ENCODE data around the gene WDFY2. TPM values are rescaled to one million over a fixed set of nuclear protein-coding genes. Genes with fewer than 3 reads are reported as not detected.

The WDFY2 gene
- total and polyA plus RNA-seq, 4 donors, result 4.6 to 27.3 (median 10.9) TPM

DNA sequence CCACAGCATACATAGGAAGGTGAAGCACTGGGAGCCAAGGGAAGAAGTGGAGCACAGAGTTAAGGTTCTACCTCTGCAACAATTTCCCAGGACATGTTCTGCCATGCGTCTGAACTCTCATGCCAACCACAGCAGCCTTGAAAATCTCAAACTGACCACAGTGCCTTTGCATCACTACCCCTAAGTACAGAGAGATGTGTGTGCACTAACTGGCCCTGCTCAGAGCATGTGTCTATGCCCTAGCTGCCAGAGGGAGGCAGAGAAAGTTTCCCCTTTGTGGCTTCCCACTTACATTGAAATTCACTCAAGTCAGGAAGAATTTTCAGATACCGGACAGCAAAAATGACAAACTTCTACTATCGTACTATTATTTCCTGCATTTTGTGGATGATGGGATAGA, 26.8 kb upstream of the WDFY2 start:
- no peak overlapping the region for H3K4me3 ChIP-seq
- H3K9ac ChIP-seq (ENCODE audit: insufficient read depth in 1 of 2, low read length in 2 of 2), result no peak overlapping the region
- H3K27me3 ChIP-seq (ENCODE audit: control insufficient read depth in 3 of 3, insufficient read depth in 3 of 3, low read length in 2 of 3), result no peaks in the 10 kb centered on the region
- H3K36me3 ChIP-seq (ENCODE audit: control insufficient read depth in 4 of 4, insufficient read depth in 4 of 4, low read length in 4 of 4), result no peaks in the 10 kb centered on the region
- 53 to 78% methylated on average over 3 of the region's 3 CpGs for WGBS, 2 donors
- no peaks in the 10 kb centered on the region for H3K9me3 ChIP-seq (ENCODE audit: control insufficient read depth in 4 of 4, insufficient read depth in 3 of 4, low read length in 3 of 4)
- peak overlapping the region in 1 of 2 donors; percentile 24 for H3K27ac ChIP-seq (ENCODE audit: low read depth in 1 of 2, low read length in 1 of 2)
- DNase-seq (no peak), ATAC-seq (ENCODE audit: insufficient read depth, low FRiP score) (no peak)
- TF ChIP-seq, protein P1, sequence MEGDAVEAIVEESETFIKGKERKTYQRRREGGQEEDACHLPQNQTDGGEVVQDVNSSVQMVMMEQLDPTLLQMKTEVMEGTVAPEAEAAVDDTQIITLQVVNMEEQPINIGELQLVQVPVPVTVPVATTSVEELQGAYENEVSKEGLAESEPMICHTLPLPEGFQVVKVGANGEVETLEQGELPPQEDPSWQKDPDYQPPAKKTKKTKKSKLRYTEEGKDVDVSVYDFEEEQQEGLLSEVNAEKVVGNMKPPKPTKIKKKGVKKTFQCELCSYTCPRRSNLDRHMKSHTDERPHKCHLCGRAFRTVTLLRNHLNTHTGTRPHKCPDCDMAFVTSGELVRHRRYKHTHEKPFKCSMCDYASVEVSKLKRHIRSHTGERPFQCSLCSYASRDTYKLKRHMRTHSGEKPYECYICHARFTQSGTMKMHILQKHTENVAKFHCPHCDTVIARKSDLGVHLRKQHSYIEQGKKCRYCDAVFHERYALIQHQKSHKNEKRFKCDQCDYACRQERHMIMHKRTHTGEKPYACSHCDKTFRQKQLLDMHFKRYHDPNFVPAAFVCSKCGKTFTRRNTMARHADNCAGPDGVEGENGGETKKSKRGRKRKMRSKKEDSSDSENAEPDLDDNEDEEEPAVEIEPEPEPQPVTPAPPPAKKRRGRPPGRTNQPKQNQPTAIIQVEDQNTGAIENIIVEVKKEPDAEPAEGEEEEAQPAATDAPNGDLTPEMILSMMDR (IDR thresholded peaks at IDR 0.05; ENCODE audit: control extremely low read depth, extremely low read depth), result no peak
- no peaks in the 10 kb centered on the region for H3K4me1 ChIP-seq (ENCODE audit: control insufficient read depth in 5 of 5, insufficient read depth in 5 of 5, low read length in 5 of 5)

DNA sequence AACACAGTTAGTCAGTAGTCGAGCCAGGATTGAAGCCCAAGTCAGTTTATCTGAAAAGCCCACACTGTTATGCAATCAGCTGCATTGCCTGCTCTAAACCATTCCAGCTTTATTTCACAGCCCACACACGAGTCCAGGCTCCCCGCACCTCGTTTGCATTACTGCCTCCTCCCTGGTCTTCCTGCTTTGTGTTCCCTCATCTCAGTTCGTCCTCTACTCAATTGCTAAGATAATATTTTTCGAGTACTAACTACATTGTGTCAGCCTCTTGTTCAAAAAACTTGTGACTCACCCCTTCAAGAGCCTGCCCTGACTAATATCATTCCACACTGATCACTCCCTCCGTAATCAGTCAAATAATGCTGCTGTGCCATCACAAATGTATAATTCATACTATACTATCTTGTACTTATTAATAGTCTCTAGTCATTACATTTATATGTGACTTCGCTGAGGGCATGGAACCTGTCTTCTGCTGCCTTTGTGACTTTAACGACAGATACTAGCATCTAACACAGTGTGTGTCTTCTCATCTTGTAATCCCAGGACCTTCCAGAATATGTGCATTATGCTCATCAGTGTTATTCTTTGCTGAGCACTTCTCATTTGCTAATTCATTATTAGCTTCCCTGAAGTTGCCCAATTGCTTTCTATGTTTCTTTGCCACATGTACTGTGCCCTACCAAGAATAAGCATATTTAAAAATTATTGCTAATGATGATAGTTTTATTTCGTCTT, 26.2 kb upstream of the WDFY2 start:
- ATAC-seq (ENCODE audit: insufficient read depth, low FRiP score) (peak; percentile 73), DNase-seq (no peak)
- TF ChIP-seq, protein P1 (IDR thresholded peaks at IDR 0.05; ENCODE audit: control extremely low read depth, extremely low read depth), result no peak
- no peaks in the 10 kb centered on the region for H3K36me3 ChIP-seq (ENCODE audit: control insufficient read depth in 4 of 4, insufficient read depth in 4 of 4, low read length in 4 of 4)
- WGBS, 2 donors, result 48 to 53% methylated on average over 10 of the region's 10 CpGs
- no peaks in the 10 kb centered on the region for H3K27me3 ChIP-seq (ENCODE audit: control insufficient read depth in 3 of 3, insufficient read depth in 3 of 3, low read length in 2 of 3)
- peak overlapping the region; percentile 39 to 48 for H3K27ac ChIP-seq (ENCODE audit: low read depth in 1 of 2, low read length in 1 of 2)
- no peak overlapping the region for H3K4me3 ChIP-seq
- no peaks in the 10 kb centered on the region for H3K4me1 ChIP-seq (ENCODE audit: control insufficient read depth in 5 of 5, insufficient read depth in 5 of 5, low read length in 5 of 5)
- no peaks in the 10 kb centered on the region for H3K9me3 ChIP-seq (ENCODE audit: control insufficient read depth in 4 of 4, insufficient read depth in 3 of 4, low read length in 3 of 4)
- no peak overlapping the region for H3K9ac ChIP-seq (ENCODE audit: insufficient read depth in 1 of 2, low read length in 2 of 2)

- no peaks in the 10 kb centered on the region for H3K36me3 ChIP-seq (ENCODE audit: control insufficient read depth in 4 of 4, insufficient read depth in 4 of 4, low read length in 4 of 4)
- no peaks in the 10 kb centered on the region for H3K4me1 ChIP-seq (ENCODE audit: control insufficient read depth in 5 of 5, insufficient read depth in 5 of 5, low read length in 5 of 5)
- DNase-seq, result no peak
- H3K9me3 ChIP-seq (ENCODE audit: control insufficient read depth in 4 of 4, insufficient read depth in 3 of 4, low read length in 3 of 4), result no peaks in the 10 kb centered on the region
- WGBS, 2 donors, result 24 to 44% methylated on average over 1 of the region's 1 CpG
- no peaks in the 10 kb centered on the region for H3K27me3 ChIP-seq (ENCODE audit: control insufficient read depth in 3 of 3, insufficient read depth in 3 of 3, low read length in 2 of 3)
- H3K9ac ChIP-seq (ENCODE audit: insufficient read depth in 1 of 2, low read length in 2 of 2), result no peak overlapping the region
- no peak overlapping the region for H3K27ac ChIP-seq (ENCODE audit: low read depth in 1 of 2, low read length in 1 of 2)
- H3K4me3 ChIP-seq, result no peak overlapping the region
- ATAC-seq (ENCODE audit: insufficient read depth, low FRiP score), result no peak
- TF ChIP-seq, protein P1 (IDR thresholded peaks at IDR 0.05; ENCODE audit: control extremely low read depth, extremely low read depth), result no peak
Observed at GRCh38 chr13:51559946-51560735, 24.1 kb upstream of the WDFY2 start.

Data from lung (tissue), 12 donors.